Activated gamma-delta T cell (primary cell): ENCODE results near the gene TOMM40.
"Not testable (repeated sequence)": the region's sequence is repeated elsewhere in the genome, so short reads cannot be mapped to it uniquely, and the experiment has no call there.

ENCODE experiments used
- DNase-seq: peaks from one replicate; lab custom pipeline; 2025; lab: John Stamatoyannopoulos, UW

The TOMM40 gene

GRCh38 chr19:44871809-44872208 is 19.2 kb upstream of the TOMM40 start:
- no peak for DNase-seq

- no peak for DNase-seq
Measured at GRCh38 chr19:44872661-44873060, 18.4 kb upstream of the TOMM40 start.

GRCh38 chr19:44874317-44874716 is 16.7 kb upstream of the TOMM40 start:
- no peak for DNase-seq

DNA sequence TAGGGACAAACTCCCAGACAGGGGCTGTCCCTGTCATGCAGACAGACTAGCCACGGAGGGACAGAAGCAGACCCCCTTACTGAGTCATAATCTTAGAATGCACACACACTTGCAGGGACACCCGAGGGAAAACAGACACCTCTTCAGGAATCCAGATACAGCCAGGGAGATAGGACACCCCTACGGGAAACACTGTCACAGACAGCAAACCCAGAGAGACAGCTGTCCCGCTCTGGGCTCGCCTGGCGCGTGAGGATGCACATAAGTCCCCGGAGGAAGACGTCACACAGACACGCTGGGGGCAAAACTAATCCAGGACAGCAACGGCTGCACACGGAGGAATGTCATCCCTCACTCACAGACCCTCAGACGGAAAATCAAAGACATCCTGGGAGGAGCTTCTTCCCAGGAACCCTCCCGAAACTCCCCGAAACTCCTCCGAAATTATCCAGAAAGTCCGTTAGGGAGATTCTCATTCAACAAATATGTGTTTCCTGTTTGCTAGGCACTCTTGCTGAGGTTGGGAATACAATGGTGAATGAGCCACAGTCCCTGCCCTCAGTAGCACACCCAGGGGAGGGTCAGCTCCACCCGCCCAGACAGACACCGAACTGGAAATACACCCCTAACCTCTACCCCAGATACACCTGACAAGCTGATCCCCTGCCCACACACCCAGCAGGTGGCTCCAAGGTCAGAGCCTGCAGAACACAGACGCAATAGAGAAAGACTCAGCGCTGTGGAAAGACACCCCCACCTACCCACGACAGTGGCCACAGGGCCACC is 15.2 kb upstream of the TOMM40 start:
- DNase-seq, result no peak

DNA sequence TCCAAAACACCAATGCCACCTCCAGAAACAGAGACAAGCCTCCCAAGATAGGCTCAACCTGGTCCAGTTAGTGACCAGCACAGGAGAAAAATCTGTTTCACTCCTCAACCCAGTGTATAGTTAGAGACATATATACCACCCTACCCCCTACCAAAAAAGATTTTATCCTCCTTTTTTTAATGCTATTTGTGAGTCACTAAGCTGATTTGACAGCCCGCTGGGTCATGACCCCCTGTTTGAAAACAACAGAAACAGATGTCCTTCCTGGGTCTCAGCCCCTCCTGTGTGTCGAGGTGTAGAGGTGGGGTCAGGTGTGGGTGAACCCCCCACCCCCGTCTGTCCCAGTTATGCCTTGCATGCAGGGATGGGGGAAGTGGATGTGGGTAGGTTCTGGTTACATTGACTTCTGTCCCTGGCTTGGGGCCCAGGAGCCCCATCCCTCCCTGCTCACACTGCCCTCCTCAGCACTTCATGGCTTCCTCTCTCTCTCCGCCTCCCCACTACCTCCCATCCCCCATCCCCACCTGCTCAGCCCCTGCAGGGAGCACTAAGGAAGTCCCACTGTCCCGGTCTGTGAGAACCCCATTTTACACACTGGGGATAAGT is 14.0 kb upstream of the TOMM40 start:
- DNase-seq, result no peak

GRCh38 chr19:44878120-44878865 is 12.8 kb upstream of the TOMM40 start:
- no peak for DNase-seq

- DNase-seq, result no peak
Measured at GRCh38 chr19:44879309-44880065, 11.6 kb upstream of the TOMM40 start.

- no peak for DNase-seq
Measured at GRCh38 chr19:44882063-44882462, 9.0 kb upstream of the TOMM40 start.

GRCh38 chr19:44882619-44883397 is 8.2 kb upstream of the TOMM40 start:
- DNase-seq, result not testable (repeated sequence)

- DNase-seq, result no peak
Measured at GRCh38 chr19:44883922-44884321, 7.1 kb upstream of the TOMM40 start.

DNA sequence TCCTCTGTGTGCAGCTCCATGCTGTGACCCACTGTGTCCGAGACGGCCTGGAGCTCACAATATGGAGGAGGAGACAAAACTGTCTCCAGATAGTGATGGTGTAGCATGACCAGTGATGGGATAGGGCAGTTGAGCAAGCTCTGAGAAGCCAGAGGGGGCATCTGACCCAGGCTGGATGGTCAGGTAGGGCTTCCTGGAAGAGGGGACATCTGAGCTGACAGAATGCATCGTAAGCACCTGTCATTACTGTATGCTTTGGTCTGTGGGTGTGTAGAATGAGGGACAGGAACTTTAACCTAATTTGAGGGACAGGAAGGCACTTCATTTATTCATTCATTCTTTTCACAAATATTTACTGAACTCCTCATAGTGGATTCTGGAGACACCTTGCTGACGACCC is 6.5 kb upstream of the TOMM40 start:
- DNase-seq, result no peak

DNA sequence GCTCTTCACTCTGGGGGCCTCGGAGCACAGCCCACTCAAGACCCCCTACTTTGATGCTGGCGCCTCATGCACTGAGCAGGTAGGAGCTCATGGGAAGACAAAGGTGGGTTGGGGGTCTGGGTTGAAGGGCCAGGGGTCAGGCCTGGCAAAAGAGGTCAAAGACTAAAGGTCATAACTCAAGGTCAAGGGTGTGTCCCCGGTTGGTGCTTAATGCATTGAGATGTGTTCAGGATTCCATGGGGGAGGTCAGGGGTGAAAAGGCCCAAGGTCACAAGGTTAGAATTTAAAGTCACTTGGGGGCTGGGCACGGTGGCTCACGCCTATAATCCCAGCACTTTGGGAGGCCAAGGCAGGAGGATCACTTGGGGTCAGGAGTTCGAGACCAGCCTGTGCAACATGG is 4.9 kb upstream of the TOMM40 start:
- no peak for DNase-seq

- DNase-seq, result no peak
Measured at GRCh38 chr19:44887648-44888047, 3.4 kb upstream of the TOMM40 start.

DNA sequence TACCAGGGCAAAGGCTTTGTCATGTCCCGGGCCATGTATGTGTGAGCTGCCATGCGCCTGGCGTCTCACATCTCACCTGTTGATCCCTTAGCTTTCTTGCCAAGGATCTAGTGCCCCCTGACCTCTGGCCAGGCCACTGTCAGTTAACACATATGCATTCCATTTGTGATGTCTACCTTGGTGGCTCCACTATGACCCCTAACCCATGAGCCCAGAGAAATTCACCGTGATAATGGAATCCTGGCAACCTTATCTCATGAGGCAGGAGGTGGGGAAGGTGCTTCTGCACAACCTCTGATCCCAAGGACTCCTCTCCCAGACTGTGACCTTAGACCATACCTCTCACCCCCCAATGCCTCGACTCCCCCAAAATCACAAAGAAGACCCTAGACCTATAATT is 2.7 kb upstream of the TOMM40 start:
- not testable (repeated sequence) for DNase-seq

DNA sequence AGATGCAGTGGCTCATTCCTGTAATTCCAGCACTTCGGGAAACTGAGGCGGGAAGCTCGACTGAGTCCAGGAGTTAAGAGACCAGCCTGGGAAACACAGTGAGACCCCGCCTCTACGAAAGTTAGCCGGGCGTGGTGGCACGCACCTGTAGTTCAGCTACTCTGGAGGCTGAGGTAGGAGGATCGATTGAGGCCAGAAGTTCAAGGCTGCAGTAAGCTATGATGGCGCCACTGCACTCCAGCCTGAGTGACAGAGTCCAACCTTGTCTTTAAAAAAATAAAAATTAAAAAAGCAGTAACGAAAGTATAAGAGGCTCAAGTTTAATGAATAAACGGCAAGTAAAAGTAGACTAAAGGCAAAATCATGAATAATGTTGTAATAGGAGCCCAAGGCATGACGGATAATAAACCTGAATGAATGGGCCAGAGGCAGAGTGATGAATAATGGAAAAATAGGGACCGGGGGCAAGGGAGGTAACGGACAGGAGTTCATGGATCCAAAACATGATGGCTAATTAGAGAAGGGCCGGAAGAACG is 1.2 kb upstream of the TOMM40 start:
- no peak for DNase-seq

GRCh38 chr19:44890366-44891015 is 563 bp upstream of the TOMM40 start:
- peak; percentile 98 for DNase-seq

- no peak for DNase-seq
Measured at GRCh38 chr19:44892932-44893331, 1.9 kb downstream of the TOMM40 start.

GRCh38 chr19:44893332-44894051 is 2.4 kb downstream of the TOMM40 start:
- DNase-seq, result no peak

DNA sequence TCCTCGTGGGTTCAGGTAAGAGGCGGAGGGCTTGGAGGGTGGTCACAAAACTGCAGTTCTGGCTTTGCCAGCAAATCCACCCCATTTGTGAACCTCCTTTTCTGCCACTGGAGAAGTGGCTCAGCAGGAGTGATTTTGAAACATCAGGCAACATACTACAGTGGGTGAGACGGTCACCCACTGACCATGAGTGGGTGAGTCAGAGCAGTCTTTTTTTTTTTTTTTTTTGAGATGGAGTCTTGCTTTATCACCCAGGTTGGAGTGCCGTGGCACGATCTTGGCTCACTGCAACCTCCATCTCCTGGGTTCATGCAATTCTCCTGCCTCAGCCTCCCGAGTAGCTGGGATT is 3.0 kb downstream of the TOMM40 start:
- DNase-seq, result no peak

- no peak for DNase-seq
Measured at GRCh38 chr19:44894946-44895345, 3.9 kb downstream of the TOMM40 start.
